Left lung (tissue), 14 donors: ENCODE measurements around the gene COX4I2. TPM values are rescaled to one million over a fixed set of nuclear protein-coding genes. Genes with fewer than 3 reads are reported as not detected.

Experiments used
- ATAC-seq: fragments of 200-7000 bp; cut with Tn5 transposase; one replicate; pipeline ENCODE4 v1.9.1; 2020; ENCODE audit warnings: moderate library complexity
- DNase-seq, 4 donors: peaks; one replicate each; pipeline ENCODE4 v3.0.0-alpha.2; 2013 to 2020
- H3K27ac ChIP-seq, 2 donors: fragments of 200-600 bp; sonication (generic) in 1 of 2; one replicate each; pipeline versions ENCODE4 v1.5.0 to v1.8.0; 2020 to 2021
- H3K27me3 ChIP-seq, 2 donors: fragments of 200-600 bp; sonication (generic) in 1 of 2; one replicate each; pipeline versions ENCODE4 v1.5.0 to v1.8.0; 2020 to 2021
- H3K36me3 ChIP-seq, 2 donors: fragments of 200-600 bp; sonication (generic) in 1 of 2; one replicate each; pipeline versions ENCODE4 v1.5.0 to v1.8.0; 2020 to 2021
- H3K4me1 ChIP-seq, 2 donors: fragments of 200-600 bp; one replicate each; pipeline ENCODE4 v1.8.0; 2021
- H3K4me3 ChIP-seq, 2 donors: fragments of 200-600 bp; sonication (generic) in 1 of 2; one replicate each; pipeline versions ENCODE4 v1.5.0 to v1.8.0; 2020 to 2021; ENCODE audit warnings: mild to moderate bottlenecking in 1 of 2
- H3K9me3 ChIP-seq, 2 donors: fragments of 200-600 bp; sonication (generic) in 1 of 2; one replicate each; pipeline versions ENCODE4 v1.5.0 to v1.8.0; 2020 to 2021
- intact Hi-C, 2 donors: fragments of 100-400 bp; cut with DNase I; formaldehyde crosslinking; loops; one replicate each; pipeline versions ENCODE4 v1.11.2 to v1.14.2; 2022
- long read RNA-seq, 12 donors: library from polyadenylated mRNA in 2 of 12; unstranded in 2 of 12; transcript quantifications; one replicate each; pipeline ENCODE4 v2.0.0 and lab custom pipeline, GENCODE V29; 2019 to 2026
- polyA plus RNA-seq, 6 donors: library from polyadenylated mRNA; unstranded; fragments of 120-200 nt; gene quantifications; one replicate each; pipeline ENCODE4 v1.2.1, GENCODE V29; 2013; ENCODE audit not compliant: insufficient read length in 6 of 6
- total RNA-seq, 2 donors: library from RNA; stranded (reverse); fragmentation: NEBNext Ultra II Directional; extraction: Animal tissue kit (Norgen Biotek cat#: 25700); gene quantifications; one replicate each; pipeline ENCODE4 v1.2.1, GENCODE V29; 2021
- TF ChIP-seq, protein P1 (sequence below), 2 donors: fragments of 200-600 bp; sonication (generic) in 1 of 2; IDR thresholded peaks; one replicate each; pipeline versions ENCODE4 v1.5.0 to v1.8.0; 2021; ENCODE audit warnings: antibody characterized with exemption in 2 of 2
- donor health status: DM: no; HTN: yes; CAD: no.
- donor health status: DM: no; HTN: no; CAD: no.

The COX4I2 gene
- total RNA-seq = 10 to 100 TPM; 13.5 to 15.7 TPM
- 10 to 100 TPM; 18.6 to 33.8 (median 25.2) TPM for polyA plus RNA-seq
- long read RNA-seq, donor 1, transcript COX4I2-201 (5 exons, 693 nt) = minor isoform, 8 of 19 reads
- long read RNA-seq, donor 1, transcript COX4I2-202 (4 exons, 338 nt) = major isoform, 11 of 19 reads
- long read RNA-seq, donor 1, partial matches to known transcripts = 0 of 19 reads
- long read RNA-seq, donor 1, other reads (novel, unspliced or antisense) = 0 of 19 reads
- long read RNA-seq, donor 2, transcript COX4I2-202 (4 exons, 338 nt) = major isoform, 5 of 8 reads
- long read RNA-seq, donor 2, partial matches to known transcripts = 0 of 8 reads
- long read RNA-seq, donor 2, other reads (novel, unspliced or antisense) = 0 of 8 reads
- long read RNA-seq, donor 3, transcript COX4I2-202 (4 exons, 338 nt) = major isoform, 5 of 10 reads
- long read RNA-seq, donor 3, transcript COX4I2-201 (5 exons, 693 nt) = major isoform, 5 of 10 reads
- long read RNA-seq, donor 3, partial matches to known transcripts = 0 of 10 reads
- long read RNA-seq, donor 3, other reads (novel, unspliced or antisense) = 0 of 10 reads
- long read RNA-seq, donor 4, transcript COX4I2-201 (5 exons, 693 nt) = major isoform, 22 of 39 reads
- long read RNA-seq, donor 4, transcript COX4I2-202 (4 exons, 338 nt) = minor isoform, 7 of 39 reads
- long read RNA-seq, donor 4, partial matches to known transcripts = 3 of 39 reads
- long read RNA-seq, donor 4, other reads (novel, unspliced or antisense) = 7 of 39 reads
- long read RNA-seq, donor 5, partial matches to known transcripts = 0 of 6 reads
- long read RNA-seq, donor 5, other reads (novel, unspliced or antisense) = 0 of 6 reads
- long read RNA-seq, donor 6, transcript COX4I2-201 (5 exons, 693 nt) = major isoform, 9 of 16 reads
- long read RNA-seq, donor 6, transcript COX4I2-202 (4 exons, 338 nt) = minor isoform, 7 of 16 reads
- long read RNA-seq, donor 6, partial matches to known transcripts = 0 of 16 reads
- long read RNA-seq, donor 6, other reads (novel, unspliced or antisense) = 0 of 16 reads
- long read RNA-seq, donor 7, transcript COX4I2-202 (4 exons, 338 nt) = major isoform, 6 of 12 reads
- long read RNA-seq, donor 7, transcript COX4I2-201 (5 exons, 693 nt) = major isoform, 6 of 12 reads
- long read RNA-seq, donor 7, partial matches to known transcripts = 0 of 12 reads
- long read RNA-seq, donor 7, other reads (novel, unspliced or antisense) = 0 of 12 reads
- long read RNA-seq, donor 8, transcript COX4I2-201 (5 exons, 693 nt) = major isoform, 9 of 11 reads
- long read RNA-seq, donor 8, partial matches to known transcripts = 0 of 11 reads
- long read RNA-seq, donor 8, other reads (novel, unspliced or antisense) = 0 of 11 reads
- long read RNA-seq, donor 9 = 0 reads
- long read RNA-seq, donor 10, transcript COX4I2-201 (5 exons, 693 nt) = major isoform, 25 of 41 reads
- long read RNA-seq, donor 10, partial matches to known transcripts = 5 of 41 reads
- long read RNA-seq, donor 10, other reads (novel, unspliced or antisense) = 8 of 41 reads
- long read RNA-seq, donor 11 = 0 reads
- long read RNA-seq, donor 12, transcript COX4I2-201 (5 exons, 693 nt) = major isoform, 11 of 14 reads
- long read RNA-seq, donor 12, partial matches to known transcripts = 0 of 14 reads
- long read RNA-seq, donor 12, other reads (novel, unspliced or antisense) = 0 of 14 reads

DNA sequence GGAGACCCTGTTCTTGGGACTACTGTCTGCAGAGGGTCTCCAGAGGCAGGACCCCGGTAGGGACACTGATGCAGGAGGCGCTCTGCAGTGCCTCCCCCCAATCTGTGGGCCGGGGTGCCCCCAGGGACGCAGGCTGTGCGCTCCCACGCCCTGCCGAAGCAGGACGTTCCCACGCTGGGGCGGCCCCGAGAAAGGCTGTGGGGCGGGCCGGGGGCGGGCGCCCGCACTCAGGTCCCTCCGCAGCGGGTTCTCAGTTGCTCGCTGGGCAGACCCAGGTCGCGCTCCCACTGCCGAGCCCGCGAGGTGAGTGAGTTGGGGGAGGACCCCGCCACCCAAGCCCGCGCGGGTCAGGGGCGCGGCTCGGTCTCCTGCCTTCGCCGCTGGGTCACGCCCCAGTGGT, at the start of gene COX4I2:
Gene COX4I2, plus strand, starts transcription at position 253 of the 400 bp plus-strand sequence. CDS start 1,106 bp downstream, outside the sequence.
- no peak within 1 kb of the TSS for H3K27ac ChIP-seq

DNA sequence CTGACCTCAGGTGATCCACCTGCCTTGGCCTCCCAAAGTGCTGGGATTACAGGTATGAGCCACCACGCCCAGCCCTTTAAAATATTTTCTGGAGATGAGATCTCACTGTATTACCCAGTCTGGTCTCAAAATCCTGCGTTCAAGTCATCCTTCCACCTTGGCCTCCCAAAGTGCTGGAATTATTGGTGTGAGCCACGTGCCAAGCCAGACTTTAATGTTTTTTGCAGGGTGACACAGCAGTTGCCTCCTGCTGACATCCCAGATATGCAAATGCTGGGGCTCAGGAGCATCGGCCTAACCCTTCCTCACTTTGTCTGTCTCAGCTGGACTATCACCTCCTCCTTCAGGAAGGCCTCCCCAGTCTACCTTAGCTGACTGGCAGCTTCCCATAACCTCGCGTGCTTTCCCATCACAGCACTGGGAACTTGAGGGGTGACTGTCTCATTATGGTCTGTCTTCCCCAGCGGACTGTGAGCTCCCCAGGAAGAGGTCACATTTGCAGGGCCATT, 46.9 kb upstream of the COX4I2 start:
- no peak for ATAC-seq
- intact Hi-C loops = no loop called here
- no peak for DNase-seq
- Histone ChIP-seq H3K27ac (no peak overlapping the region), H3K27me3 (peaks cover 0 to 19% of the 10 kb centered on the region in 2 donors), H3K4me1 (peaks cover 5 to 59% of the 10 kb centered on the region in 2 donors), H3K9me3 (no peaks in the 10 kb centered on the region), H3K4me3 (no peak overlapping the region), H3K36me3 (no peaks in the 10 kb centered on the region)
- TF ChIP-seq, protein P1, sequence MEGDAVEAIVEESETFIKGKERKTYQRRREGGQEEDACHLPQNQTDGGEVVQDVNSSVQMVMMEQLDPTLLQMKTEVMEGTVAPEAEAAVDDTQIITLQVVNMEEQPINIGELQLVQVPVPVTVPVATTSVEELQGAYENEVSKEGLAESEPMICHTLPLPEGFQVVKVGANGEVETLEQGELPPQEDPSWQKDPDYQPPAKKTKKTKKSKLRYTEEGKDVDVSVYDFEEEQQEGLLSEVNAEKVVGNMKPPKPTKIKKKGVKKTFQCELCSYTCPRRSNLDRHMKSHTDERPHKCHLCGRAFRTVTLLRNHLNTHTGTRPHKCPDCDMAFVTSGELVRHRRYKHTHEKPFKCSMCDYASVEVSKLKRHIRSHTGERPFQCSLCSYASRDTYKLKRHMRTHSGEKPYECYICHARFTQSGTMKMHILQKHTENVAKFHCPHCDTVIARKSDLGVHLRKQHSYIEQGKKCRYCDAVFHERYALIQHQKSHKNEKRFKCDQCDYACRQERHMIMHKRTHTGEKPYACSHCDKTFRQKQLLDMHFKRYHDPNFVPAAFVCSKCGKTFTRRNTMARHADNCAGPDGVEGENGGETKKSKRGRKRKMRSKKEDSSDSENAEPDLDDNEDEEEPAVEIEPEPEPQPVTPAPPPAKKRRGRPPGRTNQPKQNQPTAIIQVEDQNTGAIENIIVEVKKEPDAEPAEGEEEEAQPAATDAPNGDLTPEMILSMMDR (IDR thresholded peaks at IDR 0.05) = no peak

More for the DNA sequence above, at the start of gene COX4I2:
- intact Hi-C loops = no loop called here
- H3K27me3 ChIP-seq = peaks cover 0 to 15% of the 10 kb centered on the region in 2 donors
- DNase-seq (peak in 1 of 4 donors; percentile 77), ATAC-seq (no peak)
- H3K9me3 ChIP-seq = no peaks in the 10 kb centered on the region
- TF ChIP-seq, protein P1 (IDR thresholded peaks at IDR 0.05) = no peak
- peaks cover 0 to 3% of the 10 kb centered on the region in 2 donors for H3K4me1 ChIP-seq
- no peaks in the 10 kb centered on the region for H3K36me3 ChIP-seq
- no peak within 1 kb of the TSS for H3K4me3 ChIP-seq

DNA sequence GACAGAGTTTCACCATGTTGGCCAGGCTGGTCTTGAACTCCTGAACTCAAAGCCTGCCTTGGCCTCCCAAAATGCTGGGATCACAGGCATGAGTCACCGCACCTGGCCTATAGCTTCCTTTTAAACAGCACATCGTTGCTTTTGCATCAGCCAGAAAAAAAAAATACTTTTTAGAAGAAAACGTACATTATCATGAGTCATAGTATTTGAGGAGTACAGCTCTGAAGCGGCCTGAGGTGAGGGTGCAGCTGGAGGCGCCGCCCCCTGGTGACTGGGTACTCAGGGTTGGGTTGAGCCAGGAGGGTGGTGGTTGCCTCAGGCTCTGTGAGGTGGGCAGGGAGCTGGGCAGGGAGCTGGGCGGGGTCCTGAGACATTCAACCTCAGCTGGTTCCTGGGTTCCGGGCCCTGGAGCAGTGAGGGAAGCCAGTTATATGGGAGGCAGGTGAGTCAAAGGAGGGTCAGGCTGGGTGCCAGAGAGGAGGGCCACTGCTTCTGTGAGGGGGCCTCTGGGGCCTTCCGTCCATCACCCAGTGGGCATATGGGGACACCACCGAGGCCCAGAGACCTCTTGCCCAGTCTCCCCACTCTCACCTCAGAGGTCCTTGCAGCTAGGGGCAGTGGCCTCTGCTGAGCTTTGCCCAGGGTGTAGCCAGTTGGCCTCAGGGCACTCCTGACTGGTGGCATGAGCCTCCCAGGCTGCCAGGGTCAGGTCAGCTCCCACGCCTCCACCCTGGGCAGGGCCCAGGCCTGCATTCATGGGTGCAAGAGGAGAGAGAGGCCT, 44.3 kb upstream of the COX4I2 start:
- DNase-seq = peak in 2 of 4 donors; percentile 67 to 89
- intact Hi-C loops = no loop called here

More for the DNA sequence above, 44.3 kb upstream of the COX4I2 start:
- Histone ChIP-seq H3K27me3 (peaks cover 0 to 3% of the 10 kb centered on the region in 2 donors), H3K36me3 (no peaks in the 10 kb centered on the region), H3K27ac (peak overlapping the region; percentile 26 to 81), H3K4me1 (peaks cover 14 to 57% of the 10 kb centered on the region in 2 donors), H3K4me3 (no peak overlapping the region), H3K9me3 (no peaks in the 10 kb centered on the region)
- ATAC-seq = peak; percentile 74
- TF ChIP-seq, protein P1 (IDR thresholded peaks at IDR 0.05) = no peak
